ENCODE results near the gene COL18A1.

COL18A1 gene

DNA sequence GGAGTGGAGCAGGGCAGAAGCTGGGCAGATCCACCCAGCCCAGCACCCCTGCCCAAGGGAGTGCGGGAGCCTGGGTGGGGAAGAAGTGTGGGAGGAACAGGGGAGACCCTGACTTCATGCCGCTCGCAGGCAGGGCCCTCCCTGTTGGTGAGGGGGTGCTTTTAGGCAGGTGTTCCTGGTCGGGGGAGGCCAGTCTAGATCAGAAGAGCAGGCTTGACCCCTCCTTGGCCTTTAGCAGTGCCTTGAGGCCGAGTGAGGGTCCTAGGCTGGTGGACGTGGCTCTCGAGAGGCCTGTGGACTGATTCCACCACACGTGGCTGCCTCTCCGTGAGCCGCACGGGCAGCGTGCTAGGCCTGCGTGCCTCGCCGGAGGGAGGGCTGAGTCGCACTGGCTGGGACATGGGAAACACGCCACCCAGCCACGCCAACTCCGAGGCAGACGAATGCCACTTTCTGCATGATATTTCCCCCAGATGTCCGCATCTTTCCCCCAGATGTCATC, 19.4 kb upstream of the COL18A1 start:
- no peaks in the 10 kb centered on the region for H3K9me3 Mint-ChIP-seq
- no peak overlapping the region for H3K27ac Mint-ChIP-seq
- no peak for ATAC-seq
- no peaks in the 10 kb centered on the region for H3K36me3 Mint-ChIP-seq
- DNase-seq (ENCODE audit: low spot score in 2 of 2) = no peak
- no peak overlapping the region for H3K4me3 Mint-ChIP-seq
- H3K4me1 Mint-ChIP-seq = no peaks in the 10 kb centered on the region

- H3K4me1 Mint-ChIP-seq = no peaks in the 10 kb centered on the region
- DNase-seq (ENCODE audit: low spot score in 2 of 2) (no peak), ATAC-seq (no peak)
- H3K4me3 Mint-ChIP-seq = no peak overlapping the region
- H3K36me3 Mint-ChIP-seq = no peaks in the 10 kb centered on the region
- H3K9me3 Mint-ChIP-seq = no peaks in the 10 kb centered on the region
- H3K27ac Mint-ChIP-seq = no peak overlapping the region
Measured at GRCh38 chr21:45386336-45386727, 18.6 kb upstream of the COL18A1 start.

GRCh38 chr21:45386728-45387371, 18.1 kb upstream of the COL18A1 start:
- no peak overlapping the region for H3K27ac Mint-ChIP-seq
- no peak overlapping the region for H3K4me3 Mint-ChIP-seq
- no peaks in the 10 kb centered on the region for H3K9me3 Mint-ChIP-seq
- no peak for ATAC-seq
- H3K36me3 Mint-ChIP-seq = no peaks in the 10 kb centered on the region
- H3K4me1 Mint-ChIP-seq = no peaks in the 10 kb centered on the region
- no peak for DNase-seq (ENCODE audit: low spot score in 2 of 2)

DNA sequence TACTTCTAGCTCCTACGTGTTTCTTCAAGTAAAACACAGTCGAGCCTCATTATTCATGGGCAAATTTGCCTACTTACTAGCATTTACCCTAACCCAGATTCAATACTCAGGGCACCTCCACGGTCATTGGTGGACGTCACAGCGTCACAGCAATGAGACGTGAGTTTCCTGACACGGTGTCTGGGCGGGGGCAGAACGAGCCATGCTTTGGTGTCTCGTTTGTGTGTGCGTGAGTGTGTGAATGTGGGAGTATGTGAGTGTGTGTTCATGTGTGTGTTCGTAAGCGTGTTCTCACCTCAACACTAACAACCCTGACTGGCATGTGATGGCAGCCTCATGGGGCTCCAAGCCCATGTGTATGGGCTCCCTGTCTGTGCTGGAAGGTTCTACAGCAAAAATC, 17.5 kb upstream of the COL18A1 start:
- no peaks in the 10 kb centered on the region for H3K4me1 Mint-ChIP-seq
- no peak overlapping the region for H3K27ac Mint-ChIP-seq
- H3K9me3 Mint-ChIP-seq = no peaks in the 10 kb centered on the region
- ATAC-seq (no peak), DNase-seq (ENCODE audit: low spot score in 2 of 2) (no peak)
- H3K4me3 Mint-ChIP-seq = no peak overlapping the region
- H3K36me3 Mint-ChIP-seq = no peaks in the 10 kb centered on the region

DNA sequence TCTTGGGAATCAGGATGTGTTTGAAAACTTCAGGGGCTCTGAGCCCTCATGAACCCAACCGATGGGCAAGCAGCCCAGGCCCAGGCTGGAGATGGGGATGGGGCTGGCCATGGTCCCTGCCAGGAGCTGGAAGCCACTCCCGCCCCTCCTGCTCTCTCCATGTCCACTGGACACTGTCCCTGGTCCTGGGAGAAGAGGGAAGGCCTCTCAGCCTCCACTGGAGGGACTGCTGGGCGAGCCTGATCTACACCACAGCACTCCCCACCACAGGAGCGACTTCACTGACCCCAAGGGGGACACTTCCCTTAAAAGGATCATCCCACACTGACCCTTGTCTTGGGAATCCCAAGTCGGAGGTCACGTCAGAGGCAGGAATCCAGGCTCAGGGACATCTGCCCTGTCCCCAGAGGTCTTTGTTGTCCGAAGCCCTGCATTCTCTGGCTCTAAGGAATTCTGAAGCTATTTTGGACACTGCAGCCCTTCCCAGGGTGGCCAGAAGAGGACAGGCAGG, 16.9 kb upstream of the COL18A1 start:
- Mint-ChIP-seq H3K4me3 (no peak overlapping the region), H3K4me1 (no peaks in the 10 kb centered on the region), H3K27ac (no peak overlapping the region), H3K9me3 (no peaks in the 10 kb centered on the region), H3K36me3 (no peaks in the 10 kb centered on the region)
- ATAC-seq (no peak), DNase-seq (ENCODE audit: low spot score in 2 of 2) (no peak)

- no peak overlapping the region for H3K27ac Mint-ChIP-seq
- ATAC-seq (no peak), DNase-seq (ENCODE audit: low spot score in 2 of 2) (no peak)
- H3K4me1 Mint-ChIP-seq = no peaks in the 10 kb centered on the region
- no peaks in the 10 kb centered on the region for H3K9me3 Mint-ChIP-seq
- no peaks in the 10 kb centered on the region for H3K36me3 Mint-ChIP-seq
- H3K4me3 Mint-ChIP-seq = no peak overlapping the region
Measured at GRCh38 chr21:45388611-45389296, 16.2 kb upstream of the COL18A1 start.

- no peak overlapping the region for H3K4me3 Mint-ChIP-seq
- H3K36me3 Mint-ChIP-seq = no peaks in the 10 kb centered on the region
- H3K4me1 Mint-ChIP-seq = no peaks in the 10 kb centered on the region
- DNase-seq (ENCODE audit: low spot score in 2 of 2) = no peak
- ATAC-seq = no peak
- H3K27ac Mint-ChIP-seq = no peak overlapping the region
- H3K9me3 Mint-ChIP-seq = no peaks in the 10 kb centered on the region
Measured at GRCh38 chr21:45390121-45390751, 14.7 kb upstream of the COL18A1 start.

DNA sequence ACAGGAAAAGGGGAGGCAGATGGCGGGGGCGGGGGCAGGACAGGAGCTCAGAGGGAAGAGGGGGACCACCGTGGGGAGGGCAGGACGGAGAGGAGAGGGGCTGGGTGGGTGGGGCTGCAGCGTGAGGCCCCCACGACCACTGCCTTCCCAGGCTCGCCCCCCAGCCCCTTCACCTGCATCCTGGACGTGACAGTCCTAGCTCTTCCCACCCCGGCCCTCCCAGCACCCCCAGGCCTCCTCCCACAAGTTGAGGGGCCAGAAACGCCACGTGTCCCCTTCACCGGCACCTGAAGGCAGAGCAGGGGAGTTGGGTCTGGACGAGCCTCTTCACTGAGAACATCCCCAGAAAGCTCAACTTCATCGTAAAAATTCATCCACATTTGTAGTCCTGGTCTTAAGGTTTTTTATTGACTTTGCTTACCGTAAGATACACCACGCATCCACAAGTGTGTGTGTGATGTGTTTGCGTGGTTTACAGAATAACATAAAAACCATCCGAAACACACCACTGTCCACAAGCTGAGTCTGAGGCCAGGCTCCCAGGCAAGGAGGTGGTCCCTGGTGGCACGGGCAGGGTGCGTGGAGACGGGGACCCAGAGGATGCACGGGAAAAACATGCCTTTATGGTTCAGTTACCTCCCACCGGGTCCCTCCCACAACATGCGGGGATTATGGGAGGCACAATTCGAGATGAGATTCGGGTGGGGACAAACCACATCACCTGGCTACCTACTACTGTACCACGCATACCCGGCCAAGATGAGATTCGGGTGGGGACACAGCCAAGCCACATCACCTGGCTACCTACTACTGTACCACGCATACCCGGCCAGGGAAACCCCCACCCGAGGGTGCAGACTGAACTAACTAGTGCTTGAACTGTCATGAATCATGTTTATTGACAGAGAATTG, 13.9 kb upstream of the COL18A1 start:
- Mint-ChIP-seq H3K27ac (no peak overlapping the region), H3K4me3 (no peak overlapping the region), H3K9me3 (no peaks in the 10 kb centered on the region), H3K4me1 (no peaks in the 10 kb centered on the region), H3K36me3 (no peaks in the 10 kb centered on the region)
- no peak for DNase-seq (ENCODE audit: low spot score in 2 of 2)
- no peak for ATAC-seq

DNA sequence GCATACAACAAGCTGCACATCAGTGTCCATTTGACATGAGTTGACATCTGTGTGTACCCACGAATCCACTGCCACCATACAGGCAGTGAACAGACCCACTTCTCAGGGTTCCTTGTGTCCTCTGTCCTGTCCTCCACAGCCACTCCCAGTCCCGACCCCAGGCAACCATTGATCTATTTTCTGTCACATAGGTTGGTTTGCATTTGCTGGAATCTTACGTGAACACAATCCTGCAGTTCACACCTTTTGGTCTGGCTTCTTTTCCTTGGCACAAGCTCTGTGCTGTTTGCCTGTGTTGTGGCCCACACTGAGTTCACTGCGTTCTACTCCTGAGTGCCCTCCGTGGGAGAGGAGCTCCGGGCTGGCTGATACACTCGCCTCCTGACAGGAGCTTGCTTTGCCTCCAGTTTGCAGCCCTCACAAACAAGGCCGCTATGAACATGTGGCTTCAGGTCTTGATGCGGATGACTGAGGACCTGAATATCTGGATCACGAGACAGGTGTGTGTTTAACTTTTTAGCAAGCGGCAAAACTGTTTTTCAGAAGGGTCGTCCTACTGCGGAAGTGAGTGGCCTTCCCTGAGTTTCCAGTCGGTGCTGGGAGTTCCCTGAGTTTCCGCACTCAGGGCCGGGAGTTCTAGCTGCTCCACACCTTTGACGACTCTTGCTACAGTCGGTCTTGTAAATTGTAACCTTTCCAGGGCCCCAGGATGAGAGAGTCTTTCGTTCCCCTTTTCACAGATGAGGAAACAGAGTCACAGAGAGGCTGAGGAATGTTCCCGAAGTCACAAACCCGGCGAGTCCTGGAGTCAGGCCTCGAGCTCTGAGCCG, 13.0 kb upstream of the COL18A1 start:
- no peak for ATAC-seq
- no peak for DNase-seq (ENCODE audit: low spot score in 2 of 2)
- Mint-ChIP-seq H3K4me3 (no peak overlapping the region), H3K9me3 (no peaks in the 10 kb centered on the region), H3K36me3 (no peaks in the 10 kb centered on the region), H3K4me1 (no peaks in the 10 kb centered on the region), H3K27ac (no peak overlapping the region)

DNA sequence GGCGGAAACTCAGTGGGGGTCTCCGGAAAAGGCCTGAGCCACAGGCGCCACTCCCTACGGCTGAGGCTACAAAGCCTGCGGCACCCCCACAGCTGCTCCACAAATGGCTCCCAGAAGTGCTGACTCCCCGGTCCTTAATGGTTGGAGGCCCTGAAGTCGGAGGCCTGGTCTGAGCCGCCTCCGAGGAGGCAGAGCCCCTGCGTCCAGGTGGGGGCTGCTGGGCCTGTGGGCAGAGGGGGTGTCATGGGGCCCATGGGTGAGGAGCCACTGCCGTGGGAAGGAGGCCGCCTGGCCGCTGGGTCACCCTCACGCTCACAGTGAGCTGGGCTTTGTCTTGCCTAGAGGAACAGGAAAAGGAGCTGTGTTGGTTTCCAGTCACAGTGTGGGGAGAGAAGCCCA, 12.4 kb upstream of the COL18A1 start:
- Mint-ChIP-seq H3K9me3 (no peaks in the 10 kb centered on the region), H3K27ac (no peak overlapping the region), H3K4me1 (no peaks in the 10 kb centered on the region), H3K4me3 (no peak overlapping the region), H3K36me3 (no peaks in the 10 kb centered on the region)
- ATAC-seq (no peak), DNase-seq (ENCODE audit: low spot score in 2 of 2) (no peak)

DNA sequence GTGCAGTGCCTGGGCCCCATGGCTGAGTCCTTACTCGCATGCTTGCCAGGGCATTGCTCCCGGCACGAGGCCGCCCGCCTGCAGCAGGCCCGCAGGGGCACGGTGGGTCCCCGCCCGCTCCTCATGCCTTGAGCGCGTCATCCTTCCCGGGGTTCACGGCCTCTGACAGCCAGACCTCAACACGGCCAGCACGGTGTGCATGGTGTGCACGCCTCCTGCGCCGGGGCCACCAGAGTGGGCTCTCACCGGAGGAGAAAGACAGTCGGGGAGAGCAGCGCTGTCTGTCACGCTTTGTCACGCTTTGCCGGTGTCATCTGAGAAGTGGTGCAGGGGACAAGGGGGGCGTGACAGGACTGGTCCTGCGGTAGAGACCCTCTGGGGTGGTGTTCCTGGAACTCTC, 11.9 kb upstream of the COL18A1 start:
- H3K4me1 Mint-ChIP-seq = no peaks in the 10 kb centered on the region
- H3K27ac Mint-ChIP-seq = no peak overlapping the region
- no peak overlapping the region for H3K4me3 Mint-ChIP-seq
- no peak for ATAC-seq
- H3K36me3 Mint-ChIP-seq = no peaks in the 10 kb centered on the region
- no peaks in the 10 kb centered on the region for H3K9me3 Mint-ChIP-seq
- no peak for DNase-seq (ENCODE audit: low spot score in 2 of 2)

DNA sequence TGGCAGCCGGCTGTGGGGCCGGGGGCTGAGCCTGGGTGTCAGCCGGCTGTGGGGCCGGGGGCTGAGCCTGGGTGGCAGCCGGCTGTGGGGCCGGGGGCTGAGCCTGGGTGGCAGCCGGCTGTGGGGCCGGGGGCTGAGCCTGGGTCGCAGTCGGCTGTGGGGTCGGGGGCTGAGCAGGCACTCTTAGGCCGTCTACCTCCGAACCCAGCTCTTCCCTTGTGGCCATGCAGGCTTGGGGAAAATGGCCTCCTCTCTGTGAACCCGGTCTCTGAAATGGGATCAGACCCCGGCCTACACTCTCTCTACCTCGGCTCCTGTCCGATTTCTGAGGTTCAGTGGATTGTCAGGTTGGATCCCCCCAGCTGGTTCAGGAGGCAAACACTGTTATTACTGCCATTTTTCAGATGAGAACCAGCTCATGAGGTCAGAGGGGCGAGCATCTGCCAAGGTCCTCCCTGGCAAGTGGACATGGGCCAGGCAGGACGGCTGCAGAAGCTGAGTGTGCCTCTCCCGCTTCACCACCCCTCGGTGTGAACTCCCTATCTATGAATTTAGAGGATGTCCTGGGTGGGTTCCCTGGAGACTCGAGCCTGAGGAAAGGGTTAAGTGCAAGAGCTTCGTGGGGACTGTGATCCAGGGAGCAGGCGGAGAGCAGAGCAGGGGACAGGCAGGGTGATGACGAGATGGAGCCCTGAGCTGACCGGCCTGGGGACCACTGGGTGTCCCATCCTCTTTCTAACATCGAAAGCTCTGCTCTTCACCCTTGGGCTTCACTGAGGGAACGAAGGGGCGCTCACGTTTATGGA, 10.9 kb upstream of the COL18A1 start:
- no peak for ATAC-seq
- H3K27ac Mint-ChIP-seq = no peak overlapping the region

GRCh38 chr21:45396620-45396995, 8.4 kb upstream of the COL18A1 start:
- Mint-ChIP-seq H3K4me3 (no peak overlapping the region), H3K4me1 (no peaks in the 10 kb centered on the region), H3K36me3 (no peaks in the 10 kb centered on the region), H3K27ac (no peak overlapping the region), H3K9me3 (peaks cover 5% of the 10 kb centered on the region)
- ATAC-seq (no peak), DNase-seq (ENCODE audit: low spot score in 2 of 2) (no peak)

More for the DNA sequence above, 10.9 kb upstream of the COL18A1 start:
- Mint-ChIP-seq H3K36me3 (no peaks in the 10 kb centered on the region), H3K4me3 (no peak overlapping the region), H3K9me3 (no peaks in the 10 kb centered on the region), H3K4me1 (no peaks in the 10 kb centered on the region)
- no peak for DNase-seq (ENCODE audit: low spot score in 2 of 2)

GRCh38 chr21:45397381-45397780, 7.6 kb upstream of the COL18A1 start:
- H3K36me3 Mint-ChIP-seq = no peaks in the 10 kb centered on the region
- no peak overlapping the region for H3K4me3 Mint-ChIP-seq
- H3K9me3 Mint-ChIP-seq = peaks cover 5% of the 10 kb centered on the region
- ATAC-seq = no peak
- no peaks in the 10 kb centered on the region for H3K4me1 Mint-ChIP-seq
- H3K27ac Mint-ChIP-seq = no peak overlapping the region
- no peak for DNase-seq (ENCODE audit: low spot score in 2 of 2)
